IPS-18c (cell line): ENCODE data around the gene PSENEN.

ENCODE experiments used
- H3K4me3 ChIP-seq: 2 replicates; pipeline ENCODE4 v1.7.0; 2013; ENCODE audit warnings: low read depth, mild to moderate bottlenecking, low read length, moderate library complexity; ENCODE audit not compliant: insufficient read depth
- H3K9me3 ChIP-seq: one replicate; pipeline ENCODE4 v1.6.1; 2013; ENCODE audit warnings: mild to moderate bottlenecking, low read length, moderate library complexity; ENCODE audit not compliant: control insufficient read depth, insufficient read depth

Gene PSENEN

GRCh38 chr19:35741203-35741515, 4.3 kb upstream of the PSENEN start:
- Histone ChIP-seq H3K4me3 (peak overlapping the region; percentile 48), H3K9me3 (no peaks in the 10 kb centered on the region)

- Histone ChIP-seq H3K9me3 (no peaks in the 10 kb centered on the region), H3K4me3 (peak within 1 kb of the TSS; percentile 48)
Measured at GRCh38 chr19:35742121-35742724, 3.2 kb upstream of the PSENEN start, which contains the start of gene IGFLR1. IGFLR1 (minus strand) TSS chr19:35742452; CDS start chr19:35741180, 1,272 bp downstream.

GRCh38 chr19:35743640-35744429, 1.6 kb upstream of the PSENEN start:
- Histone ChIP-seq H3K9me3 (no peaks in the 10 kb centered on the region), H3K4me3 (peak overlapping the region; percentile 78; the same call in 1 of the 2 replicates)

GRCh38 chr19:35744430-35745327, 772 bp upstream of the PSENEN start:
- H3K9me3 ChIP-seq = no peaks in the 10 kb centered on the region

GRCh38 chr19:35746087-35746462, 624 bp downstream of the PSENEN start:
- no peaks in the 10 kb centered on the region for H3K9me3 ChIP-seq

More at GRCh38 chr19:35744430-35745327, 772 bp upstream of the PSENEN start:
- H3K4me3 ChIP-seq = peak overlapping the region; percentile 78

GRCh38 chr19:35746531-35746930, 1.1 kb downstream of the PSENEN start:
- Histone ChIP-seq H3K4me3 (peak overlapping the region; percentile 92), H3K9me3 (no peaks in the 10 kb centered on the region)

More at GRCh38 chr19:35746087-35746462, 624 bp downstream of the PSENEN start:
- peak overlapping the region; percentile 92 for H3K4me3 ChIP-seq

- Histone ChIP-seq H3K9me3 (no peaks in the 10 kb centered on the region), H3K4me3 (peak within 1 kb of the TSS; percentile 78)
Measured at GRCh38 chr19:35748106-35749020, 2.9 kb downstream of the PSENEN start, which contains the start of gene LIN37. LIN37 (plus strand) TSS chr19:35748576; CDS start chr19:35748725, 149 bp downstream.

- no peaks in the 10 kb centered on the region for H3K9me3 ChIP-seq
- H3K4me3 ChIP-seq = no peak overlapping the region
Measured at GRCh38 chr19:35750167-35750566, 4.7 kb downstream of the PSENEN start.

- Histone ChIP-seq H3K4me3 (no peak overlapping the region), H3K9me3 (no peaks in the 10 kb centered on the region)
Measured at GRCh38 chr19:35751839-35752745, 6.6 kb downstream of the PSENEN start.

- no peaks in the 10 kb centered on the region for H3K9me3 ChIP-seq
- H3K4me3 ChIP-seq = no peak overlapping the region
Measured at GRCh38 chr19:35752746-35753350, 7.4 kb downstream of the PSENEN start.

- no peak overlapping the region for H3K4me3 ChIP-seq
- H3K9me3 ChIP-seq = no peaks in the 10 kb centered on the region
Measured at GRCh38 chr19:35753634-35754369, 8.4 kb downstream of the PSENEN start.

GRCh38 chr19:35754370-35755130, 9.1 kb downstream of the PSENEN start:
- Histone ChIP-seq H3K9me3 (no peaks in the 10 kb centered on the region), H3K4me3 (no peak overlapping the region)

- peak overlapping the region; percentile 55 for H3K4me3 ChIP-seq
Measured at GRCh38 chr19:35755131-35755549, 9.7 kb downstream of the PSENEN start.

More at GRCh38 chr19:35755131-35755549, 9.7 kb downstream of the PSENEN start:
- H3K9me3 ChIP-seq = no peaks in the 10 kb centered on the region
